Hippocampal formation (tissue), 2 donors: ENCODE results near the gene HASPIN.

Experiments
- DNase-seq, 2 donors: peaks; one replicate each; lab custom pipeline; 2025; lab: John Stamatoyannopoulos, UW

HASPIN gene

DNA sequence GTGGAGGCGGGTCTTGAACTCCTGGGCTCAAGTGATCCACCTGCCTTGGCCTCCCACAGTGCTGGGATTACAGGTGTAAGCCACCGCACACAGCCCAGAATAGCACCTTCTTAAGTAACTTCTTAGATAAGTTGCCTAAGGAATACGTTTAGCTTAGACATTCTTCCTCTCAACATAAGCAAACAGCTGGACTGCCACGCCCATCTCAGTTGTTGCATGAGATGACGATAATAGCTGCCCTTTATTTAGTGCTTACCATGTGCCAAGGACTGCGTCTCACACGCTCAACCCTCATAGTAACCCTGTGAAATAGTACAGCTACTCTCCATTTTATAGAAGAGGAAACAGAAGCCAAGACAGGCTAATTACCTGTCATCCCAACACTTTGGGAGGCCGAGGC is 11.8 kb downstream of the HASPIN start:
- no peak for DNase-seq

DNA sequence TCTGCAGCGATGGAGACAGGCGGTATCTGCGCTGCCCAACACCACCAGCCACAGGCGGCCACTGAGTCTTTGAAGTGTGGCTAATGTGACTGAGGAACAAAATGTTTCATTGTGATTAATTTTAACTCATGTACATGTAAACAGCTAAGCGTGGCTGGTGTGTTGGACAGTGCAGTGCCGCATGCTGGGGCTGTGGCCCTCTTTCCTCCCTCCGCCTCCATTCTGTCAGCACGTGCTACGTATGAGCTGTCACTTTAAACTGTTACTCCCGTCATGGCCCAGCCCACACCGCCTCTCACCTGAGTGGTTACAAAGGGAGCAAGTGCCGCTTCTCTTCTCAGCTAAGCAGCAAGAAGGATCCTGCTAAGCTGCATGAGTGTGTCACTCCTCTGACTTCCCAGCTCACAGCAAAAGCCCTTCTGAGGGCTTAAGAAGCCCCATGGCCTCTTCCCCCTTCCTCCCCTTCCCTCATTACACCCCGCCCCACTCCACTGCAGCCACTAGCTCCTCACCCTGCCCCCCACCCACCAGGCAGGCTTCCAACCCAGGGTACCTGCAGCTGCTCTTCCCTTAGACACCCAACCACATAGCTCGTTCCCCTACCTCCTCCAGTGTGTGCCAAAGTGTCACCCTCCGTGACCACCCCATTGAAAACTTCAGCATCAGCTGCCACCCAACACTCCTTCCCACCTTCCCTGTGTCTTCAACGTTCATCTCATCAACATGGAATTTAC is 15.0 kb downstream of the HASPIN start:
- peak; percentile 8 to 13 for DNase-seq

GRCh38 chr17:3739422-3740124 is 15.9 kb downstream of the HASPIN start:
- no peak for DNase-seq

GRCh38 chr17:3740611-3741073 is 16.9 kb downstream of the HASPIN start:
- no peak for DNase-seq

- DNase-seq = no peak
Measured at GRCh38 chr17:3744014-3744413, 20.3 kb downstream of the HASPIN start.

GRCh38 chr17:3745071-3745470 is 21.4 kb downstream of the HASPIN start:
- DNase-seq = no peak

DNA sequence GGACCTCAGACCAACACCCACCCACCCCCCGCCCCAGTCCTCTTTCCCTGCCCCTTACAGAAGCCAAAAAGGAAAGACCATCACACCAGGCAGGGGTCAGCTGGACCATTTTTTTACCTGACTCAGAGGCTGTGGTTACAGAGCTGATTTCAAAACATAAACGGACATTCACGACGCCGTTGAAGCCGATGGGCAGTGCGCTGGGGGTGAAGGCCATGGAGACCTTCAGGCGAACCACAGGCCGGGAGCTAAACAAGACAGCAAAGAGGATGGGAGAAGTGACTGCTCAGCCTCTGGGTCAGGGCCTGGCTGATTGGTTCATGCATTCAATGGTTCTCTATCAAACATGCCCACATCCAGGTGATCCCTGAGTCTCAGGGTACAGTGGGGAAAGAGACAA is 24.1 kb downstream of the HASPIN start:
- DNase-seq = no peak

DNA sequence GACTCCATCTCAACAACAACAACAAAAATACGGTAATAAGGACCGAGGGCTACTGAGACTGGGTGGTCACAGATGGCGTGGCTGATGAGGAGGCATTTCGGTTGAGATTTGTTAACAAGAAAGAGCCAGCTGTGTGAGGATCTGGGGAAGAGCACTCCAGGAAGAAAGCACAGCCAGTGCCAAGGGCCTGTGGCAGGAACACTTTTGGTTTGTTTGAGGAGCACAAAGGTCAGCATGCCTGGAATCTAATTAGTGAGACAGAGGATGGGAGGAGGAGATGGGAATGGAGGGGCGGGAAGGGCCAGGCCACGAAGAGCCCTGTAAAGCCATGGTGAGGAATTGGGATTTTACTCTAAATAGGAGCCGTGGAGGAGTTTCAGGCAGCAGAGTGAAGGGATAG is 24.9 kb downstream of the HASPIN start:
- no peak for DNase-seq

DNA sequence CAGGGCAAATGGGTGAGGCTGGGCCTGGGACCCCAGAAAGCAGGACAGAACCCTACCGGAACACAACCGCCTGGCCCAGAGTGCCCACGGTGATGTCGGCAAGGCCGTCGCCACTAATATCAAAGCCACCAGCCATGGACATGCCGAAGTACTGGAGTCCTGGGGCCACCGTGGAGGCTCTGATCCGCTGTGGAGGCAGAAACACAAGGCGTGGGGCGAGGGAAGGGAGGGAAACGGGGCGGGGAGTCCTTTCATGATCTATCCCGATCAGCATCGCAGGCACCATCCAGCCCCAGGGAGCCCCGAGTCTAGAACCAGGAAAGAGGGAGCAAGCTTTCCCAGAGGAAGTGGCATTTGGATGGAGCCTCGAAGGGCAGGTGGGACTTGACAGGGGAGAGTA is 26.6 kb downstream of the HASPIN start:
- DNase-seq = no peak

DNA sequence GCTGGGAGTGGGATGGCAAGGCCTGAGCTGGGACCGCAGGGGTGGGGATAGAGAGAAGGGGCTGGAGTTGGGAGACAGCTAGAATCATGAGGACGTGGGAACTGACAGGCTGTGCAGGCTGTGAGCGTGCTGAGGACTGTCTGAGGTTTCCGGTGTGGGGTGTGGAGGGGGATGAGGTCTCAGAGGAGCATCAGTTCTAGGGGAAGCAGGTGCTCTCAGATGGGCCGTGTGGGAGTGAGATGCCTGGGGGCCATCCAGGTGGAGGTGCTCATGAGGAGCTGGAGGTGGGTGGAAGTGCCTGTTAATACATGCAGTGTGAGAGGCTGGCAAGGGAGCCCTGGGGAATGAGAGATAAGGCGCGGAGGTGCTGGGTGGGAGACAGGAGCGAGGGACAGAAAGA is 27.2 kb downstream of the HASPIN start:
- no peak for DNase-seq

- DNase-seq = no peak
Measured at GRCh38 chr17:3751836-3752235, 28.1 kb downstream of the HASPIN start.

GRCh38 chr17:3753624-3754023 is 29.9 kb downstream of the HASPIN start:
- no peak for DNase-seq

GRCh38 chr17:3754066-3754457 is 30.4 kb downstream of the HASPIN start:
- DNase-seq = no peak

DNA sequence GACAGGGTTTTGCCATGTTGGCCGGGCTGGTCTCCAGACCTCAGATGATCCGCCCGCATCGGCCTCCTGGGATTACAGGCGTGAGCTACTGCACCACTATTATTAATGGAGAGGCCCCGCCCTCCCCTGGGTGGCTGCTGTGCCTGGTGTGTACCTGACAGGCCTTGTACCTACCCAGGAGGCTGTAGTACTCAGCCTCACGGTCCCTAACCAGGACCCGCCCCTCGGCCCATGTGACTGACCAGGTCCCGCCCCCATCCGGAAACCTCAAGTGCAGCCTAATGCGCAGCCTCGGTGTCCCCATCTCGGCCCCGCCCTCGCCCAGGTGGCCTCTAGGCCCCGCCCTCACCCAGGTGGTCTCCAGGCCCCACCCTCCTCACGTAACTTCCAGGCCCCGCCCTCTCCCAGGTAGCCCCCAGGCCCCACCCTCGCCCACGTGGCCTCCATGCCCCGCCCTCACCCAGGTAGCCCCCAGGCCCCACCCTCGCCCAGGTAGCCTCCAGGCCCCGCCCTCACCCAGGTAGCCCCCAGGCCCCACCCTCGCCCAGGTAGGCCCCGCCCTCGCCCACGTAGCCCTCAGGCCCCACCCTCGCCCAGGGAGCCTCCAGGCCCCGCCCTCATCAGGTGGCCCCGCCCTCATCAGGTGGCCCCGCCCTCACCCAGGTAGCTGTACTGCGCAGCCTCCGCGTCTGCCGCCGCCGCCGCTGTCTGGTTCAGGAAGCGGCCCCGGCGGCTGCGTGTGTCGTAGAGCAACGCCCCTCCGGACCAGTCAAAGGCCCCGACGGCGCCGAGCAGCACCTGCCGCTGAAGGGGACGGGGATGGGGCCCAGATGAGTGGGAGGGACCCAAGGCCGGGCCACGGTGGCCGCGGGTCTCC is 31.0 kb downstream of the HASPIN start:
- no peak for DNase-seq

DNA sequence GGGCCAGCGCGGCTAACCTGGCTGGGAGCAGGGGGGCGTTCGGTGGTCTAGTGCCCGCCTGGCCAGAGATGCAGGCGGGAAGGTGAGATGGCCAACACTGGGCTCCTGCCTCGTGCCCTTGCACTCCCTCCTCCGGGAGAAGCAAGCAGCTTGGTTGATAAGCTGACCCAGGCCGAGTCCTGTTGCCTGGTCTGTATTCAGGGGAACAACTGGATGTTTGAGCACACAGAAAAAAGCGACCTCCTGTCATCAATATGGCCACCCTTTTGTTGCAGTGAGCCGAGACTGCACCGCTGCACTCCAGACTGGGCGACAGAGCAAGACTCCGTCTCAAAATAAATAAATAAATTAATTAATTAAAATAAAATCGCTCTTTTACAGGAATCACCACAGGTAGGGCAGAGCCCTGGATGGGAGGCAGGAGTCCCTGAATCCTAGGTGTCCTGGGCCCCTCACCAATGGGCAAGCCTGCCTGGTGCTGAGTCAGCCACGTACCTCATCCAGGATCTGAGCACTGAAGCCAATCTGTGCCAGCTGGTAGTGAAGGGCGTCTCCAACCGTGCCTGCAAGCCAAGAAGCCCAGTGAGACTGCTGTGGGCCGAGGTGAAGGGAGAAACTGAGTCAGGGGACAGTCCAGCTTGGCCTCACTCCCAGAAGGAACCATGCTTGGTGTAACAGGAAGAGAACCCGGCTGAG is 31.8 kb downstream of the HASPIN start:
- no peak for DNase-seq

DNA sequence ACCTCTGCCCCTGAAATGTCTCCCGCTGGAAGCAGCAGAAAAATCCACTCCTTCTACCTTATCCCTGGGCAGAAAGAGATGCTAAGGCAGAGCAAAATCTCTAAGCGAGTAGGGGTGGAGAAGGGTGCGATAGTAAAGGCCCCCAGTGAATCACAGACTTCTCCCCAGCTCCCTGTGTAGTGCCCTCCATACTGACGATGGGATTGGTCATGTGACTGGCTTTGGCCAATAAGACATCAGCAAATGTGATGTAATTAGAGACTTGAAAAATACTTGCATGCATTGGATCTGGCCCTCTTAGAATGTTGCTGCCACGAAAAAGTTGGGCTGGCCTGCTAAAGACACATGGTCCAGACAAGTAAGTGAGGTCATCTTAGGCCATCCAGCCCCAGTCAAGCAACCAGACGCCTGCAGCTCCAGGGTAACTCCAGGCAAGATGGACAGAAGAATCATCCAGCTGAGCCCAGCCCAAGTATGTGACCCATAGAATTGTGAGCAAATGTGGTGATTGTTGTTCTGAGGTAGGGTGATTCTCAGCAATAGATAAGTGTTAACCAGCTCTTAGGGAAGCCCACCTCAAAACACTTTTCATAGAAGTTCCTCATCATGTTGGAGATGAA is 36.0 kb downstream of the HASPIN start:
- no peak for DNase-seq

- no peak for DNase-seq
Measured at GRCh38 chr17:3761036-3761917, 37.6 kb downstream of the HASPIN start.

DNA sequence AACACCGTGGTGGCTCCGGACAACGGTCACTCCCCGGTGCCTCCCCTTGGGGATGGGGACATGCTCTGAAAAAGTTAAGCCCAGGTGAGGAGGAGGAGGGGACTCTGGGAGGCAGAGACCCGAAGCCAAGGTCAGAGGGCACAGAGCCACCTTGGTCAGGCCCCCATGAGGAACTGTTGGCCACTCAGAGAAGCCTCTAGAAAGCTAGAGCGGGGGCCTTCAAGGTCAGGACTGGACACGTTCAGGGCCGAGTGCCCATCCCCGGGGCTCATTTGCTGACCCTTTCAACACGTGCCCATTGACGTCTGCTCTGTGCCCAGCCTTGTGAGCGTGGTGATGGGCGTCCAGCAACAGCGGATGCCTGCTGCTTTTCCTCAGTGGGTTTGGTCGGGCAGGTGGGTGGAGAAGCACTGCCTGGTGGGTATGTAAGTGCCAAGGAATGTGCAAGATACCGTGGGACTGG is 38.2 kb downstream of the HASPIN start:
- DNase-seq = no peak

GRCh38 chr17:3762922-3763776 is 39.4 kb downstream of the HASPIN start:
- no peak for DNase-seq
